KMS-11 (cell line): ENCODE results near the gene NLRP12.

ENCODE experiments used
- H2AFZ ChIP-seq: fragments of 200-600 bp; sonication (generic); 2 replicates; pipeline ENCODE4 v1.6.1; 2016; ENCODE audit warnings: antibody characterized with exemption, mixed run types, low read depth
- H3K27ac ChIP-seq: fragments of 200-600 bp; sonication (generic); 2 replicates; pipeline ENCODE4 v1.6.1; 2016; ENCODE audit warnings: mild to moderate bottlenecking, mixed run types
- H3K27me3 ChIP-seq: fragments of 200-600 bp; sonication (generic); 2 replicates; pipeline ENCODE4 v1.6.1; 2017; ENCODE audit warnings: mild to moderate bottlenecking, low read depth, mixed run types, moderate library complexity; ENCODE audit not compliant: insufficient read depth
- H3K36me3 ChIP-seq: fragments of 200-600 bp; sonication (generic); 2 replicates; pipeline ENCODE4 v1.6.1; 2017; ENCODE audit warnings: mild to moderate bottlenecking, mixed run types; ENCODE audit not compliant: insufficient read depth
- H3K4me1 ChIP-seq: fragments of 200-600 bp; sonication (generic); 2 replicates; pipeline ENCODE4 v1.6.1; 2016; ENCODE audit warnings: mild to moderate bottlenecking, low read depth, mixed run types; ENCODE audit not compliant: poor library complexity, severe bottlenecking
- H3K4me2 ChIP-seq: fragments of 200-600 bp; sonication (generic); 2 replicates; pipeline ENCODE4 v1.7.0; 2016; ENCODE audit warnings: mild to moderate bottlenecking, mixed run types
- H3K4me3 ChIP-seq: fragments of 200-600 bp; sonication (generic); IDR thresholded peaks from 2 replicates; pipeline ENCODE4 v1.6.1; 2017; ENCODE audit warnings: low read depth, low read length, mixed read lengths; ENCODE audit not compliant: insufficient read depth
- H3K79me2 ChIP-seq: fragments of 200-600 bp; sonication (generic); 2 replicates; pipeline ENCODE4 v1.6.1; 2016; ENCODE audit warnings: low read depth, mixed run types; ENCODE audit not compliant: insufficient read depth
- H3K9ac ChIP-seq: fragments of 200-600 bp; sonication (generic); 2 replicates; pipeline ENCODE4 v1.6.1; 2016; ENCODE audit warnings: mild to moderate bottlenecking, mixed run types
- H4K20me1 ChIP-seq: fragments of 200-600 bp; sonication (generic); 2 replicates; pipeline ENCODE4 v1.6.1; 2016; ENCODE audit warnings: mild to moderate bottlenecking, mixed run types; ENCODE audit not compliant: insufficient read depth
- TF ChIP-seq, protein P1 (sequence below): fragments of 200-600 bp; sonication (generic); conservative IDR thresholded peaks from 2 replicates; pipeline ENCODE4 v1.6.1; 2017; ENCODE audit warnings: low read depth, mild to moderate bottlenecking, antibody characterized with exemption, low read length, moderate library complexity, mixed read lengths

The NLRP12 gene

GRCh38 chr19:53868892-53869804 is 45.0 kb upstream of the NLRP12 start:
- Histone ChIP-seq H3K27me3 (no peaks in the 10 kb centered on the region; the same call in 1 of the 2 replicates), H3K36me3 (no peaks in the 10 kb centered on the region), H3K4me3 (no peak overlapping the region), H2AFZ (no peak overlapping the region), H3K4me1 (no peaks in the 10 kb centered on the region), H3K9ac (no peak overlapping the region), H3K4me2 (no peak overlapping the region), H4K20me1 (no peaks in the 10 kb centered on the region), H3K79me2 (no peaks in the 10 kb centered on the region), H3K27ac (no peak overlapping the region)
- TF ChIP-seq, protein P1, sequence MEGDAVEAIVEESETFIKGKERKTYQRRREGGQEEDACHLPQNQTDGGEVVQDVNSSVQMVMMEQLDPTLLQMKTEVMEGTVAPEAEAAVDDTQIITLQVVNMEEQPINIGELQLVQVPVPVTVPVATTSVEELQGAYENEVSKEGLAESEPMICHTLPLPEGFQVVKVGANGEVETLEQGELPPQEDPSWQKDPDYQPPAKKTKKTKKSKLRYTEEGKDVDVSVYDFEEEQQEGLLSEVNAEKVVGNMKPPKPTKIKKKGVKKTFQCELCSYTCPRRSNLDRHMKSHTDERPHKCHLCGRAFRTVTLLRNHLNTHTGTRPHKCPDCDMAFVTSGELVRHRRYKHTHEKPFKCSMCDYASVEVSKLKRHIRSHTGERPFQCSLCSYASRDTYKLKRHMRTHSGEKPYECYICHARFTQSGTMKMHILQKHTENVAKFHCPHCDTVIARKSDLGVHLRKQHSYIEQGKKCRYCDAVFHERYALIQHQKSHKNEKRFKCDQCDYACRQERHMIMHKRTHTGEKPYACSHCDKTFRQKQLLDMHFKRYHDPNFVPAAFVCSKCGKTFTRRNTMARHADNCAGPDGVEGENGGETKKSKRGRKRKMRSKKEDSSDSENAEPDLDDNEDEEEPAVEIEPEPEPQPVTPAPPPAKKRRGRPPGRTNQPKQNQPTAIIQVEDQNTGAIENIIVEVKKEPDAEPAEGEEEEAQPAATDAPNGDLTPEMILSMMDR = no peak

DNA sequence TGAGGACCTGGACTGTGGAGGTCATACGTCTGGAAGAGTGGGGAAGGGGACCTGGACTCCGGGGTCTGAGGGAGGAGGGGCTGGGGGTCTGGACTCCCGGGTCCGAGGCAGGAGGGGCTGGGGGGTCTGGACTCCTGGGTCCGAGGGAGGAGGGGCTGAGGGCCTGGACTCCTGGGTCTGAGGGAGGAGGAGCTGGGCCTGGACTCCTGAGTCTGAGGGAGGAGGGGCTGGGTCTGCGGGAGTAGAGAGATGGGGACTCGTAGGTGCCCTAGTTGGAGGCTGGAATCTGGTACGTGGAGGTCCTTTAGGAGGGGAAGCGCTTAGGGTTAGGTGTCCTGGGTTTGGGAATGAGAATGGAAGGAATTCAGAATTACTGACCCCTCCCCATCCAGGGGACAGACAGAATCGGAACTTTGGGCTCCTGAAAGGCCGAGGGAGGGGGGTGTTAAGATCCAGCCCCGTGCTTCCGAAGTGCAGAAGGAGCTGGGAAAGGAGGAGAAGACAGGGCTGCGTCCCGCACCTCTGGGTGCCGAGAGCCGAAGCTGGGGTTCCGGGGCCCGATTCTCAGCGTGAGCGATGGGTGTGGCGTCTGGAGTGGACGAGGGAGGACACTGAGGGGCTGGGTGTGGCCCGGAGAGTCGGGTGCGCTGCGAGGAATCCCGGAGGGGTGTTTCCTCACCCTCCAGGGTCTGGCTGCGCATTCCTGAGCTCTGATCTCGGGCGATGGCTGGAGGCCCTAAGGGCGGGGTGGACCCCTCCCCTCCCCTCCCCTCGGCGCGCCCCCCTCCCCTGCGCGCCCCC is 44.2 kb upstream of the NLRP12 start:
- H3K4me2 ChIP-seq = no peak overlapping the region
- H4K20me1 ChIP-seq = no peaks in the 10 kb centered on the region
- no peak overlapping the region for H2AFZ ChIP-seq
- no peaks in the 10 kb centered on the region for H3K4me1 ChIP-seq
- TF ChIP-seq, protein P1 = no peak
- H3K9ac ChIP-seq = no peak overlapping the region
- no peak overlapping the region for H3K4me3 ChIP-seq
- no peaks in the 10 kb centered on the region; the same call in 1 of the 2 replicates for H3K27me3 ChIP-seq
- no peak overlapping the region for H3K27ac ChIP-seq
- no peaks in the 10 kb centered on the region for H3K36me3 ChIP-seq
- H3K79me2 ChIP-seq = no peaks in the 10 kb centered on the region

- no peak within 1 kb of the TSS for H3K4me2 ChIP-seq
- H2AFZ ChIP-seq = no peak within 1 kb of the TSS
- H4K20me1 ChIP-seq = no peaks in the 10 kb centered on the region
- no peak within 1 kb of the TSS for H3K4me3 ChIP-seq
- H3K27ac ChIP-seq = no peak within 1 kb of the TSS
- TF ChIP-seq, protein P1 = no peak
- no peaks in the 10 kb centered on the region for H3K4me1 ChIP-seq
- H3K9ac ChIP-seq = no peak within 1 kb of the TSS
- no peaks in the 10 kb centered on the region for H3K36me3 ChIP-seq
- H3K79me2 ChIP-seq = no peaks in the 10 kb centered on the region
- H3K27me3 ChIP-seq = no peaks in the 10 kb centered on the region; the same call in 1 of the 2 replicates
Observed at GRCh38 chr19:53867225-53868090, 43.3 kb upstream of the NLRP12 start, which contains the start of gene MYADM. Gene MYADM, plus strand, starts transcription at chr19:53867883. Its CDS starts 5,647 bp downstream, at chr19:53873530.

DNA sequence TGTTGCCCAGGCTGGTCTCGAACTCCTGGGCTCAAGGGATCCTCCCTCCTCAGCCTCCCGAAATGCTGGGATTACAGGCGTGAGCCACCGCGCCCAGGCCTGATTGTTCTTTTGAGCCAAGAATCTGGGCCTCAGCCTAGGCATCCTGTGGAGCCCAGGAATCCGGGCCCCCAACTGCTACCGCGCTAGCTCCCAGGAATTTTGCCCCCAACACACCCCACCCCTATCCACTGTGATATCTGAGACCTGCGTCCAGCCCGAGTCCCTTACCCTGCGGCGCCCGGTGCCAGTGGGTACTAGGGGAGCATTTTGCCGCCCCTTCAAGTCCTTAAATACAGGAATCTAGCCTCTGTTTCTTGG is 42.7 kb upstream of the NLRP12 start:
- no peak overlapping the region for H3K4me2 ChIP-seq
- no peaks in the 10 kb centered on the region for H3K36me3 ChIP-seq
- no peaks in the 10 kb centered on the region; the same call in 1 of the 2 replicates for H3K27me3 ChIP-seq
- H2AFZ ChIP-seq = no peak overlapping the region
- H3K4me1 ChIP-seq = no peaks in the 10 kb centered on the region
- H4K20me1 ChIP-seq = no peaks in the 10 kb centered on the region
- H3K27ac ChIP-seq = no peak overlapping the region
- no peaks in the 10 kb centered on the region for H3K79me2 ChIP-seq
- no peak overlapping the region for H3K4me3 ChIP-seq
- H3K9ac ChIP-seq = no peak overlapping the region
- TF ChIP-seq, protein P1 = no peak
